ENCODE measurements around the gene SHC4. TPM values are rescaled to one million over a fixed set of nuclear protein-coding genes. Genes with fewer than 3 reads are reported as not detected.

The SHC4 gene
- total and polyA plus RNA-seq, 9 of the 15 experiments (the other 6 are each of a cell fraction or from before 2014, with no cell fraction given) = 0.43 to 1.2 (median 0.67) TPM

DNA sequence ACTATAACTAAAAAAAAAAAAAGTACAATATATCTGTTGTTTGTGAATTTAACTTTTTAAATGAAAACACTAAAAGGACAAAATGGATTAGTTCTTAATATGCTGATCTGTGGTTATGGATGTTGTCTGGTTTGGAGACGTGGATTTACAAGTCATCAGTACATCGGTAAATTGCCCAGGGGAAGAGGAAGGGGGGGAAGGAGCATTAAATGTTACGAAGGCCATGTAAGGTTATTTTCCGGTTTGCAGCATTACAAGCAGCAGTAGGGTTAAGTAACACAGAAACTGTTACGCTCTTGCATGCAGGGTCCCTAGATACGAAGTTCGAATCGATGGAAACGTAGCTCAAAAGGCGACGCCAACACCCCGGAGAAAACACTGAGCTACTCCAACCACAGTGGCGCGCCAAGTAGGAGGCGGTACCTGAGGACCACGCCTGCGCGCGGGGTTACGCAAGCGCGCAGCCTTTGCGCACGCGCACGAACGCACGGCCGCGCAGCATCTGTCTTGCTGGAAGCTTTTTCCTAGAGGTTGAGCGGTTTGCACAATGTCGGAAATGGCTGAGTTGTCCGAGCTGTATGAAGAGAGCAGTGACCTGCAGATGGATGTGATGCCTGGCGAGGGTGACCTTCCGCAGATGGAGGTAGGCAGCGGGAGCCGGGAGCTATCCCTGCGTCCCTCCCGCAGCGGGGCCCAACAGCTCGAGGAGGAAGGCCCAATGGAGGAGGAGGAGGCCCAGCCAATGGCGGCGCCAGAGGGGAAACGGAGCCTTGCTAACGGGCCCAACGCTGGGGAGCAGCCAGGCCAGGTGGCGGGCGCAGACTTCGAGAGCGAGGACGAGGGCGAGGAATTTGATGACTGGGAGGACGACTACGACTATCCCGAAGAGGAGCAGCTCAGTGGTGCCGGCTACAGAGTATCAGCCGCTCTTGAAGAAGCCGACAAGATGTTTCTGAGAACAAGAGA lies 85.8 kb downstream of the SHC4 start, which contains the start of gene EID1 (continued):
- TF ChIP-seq, protein P1, sequence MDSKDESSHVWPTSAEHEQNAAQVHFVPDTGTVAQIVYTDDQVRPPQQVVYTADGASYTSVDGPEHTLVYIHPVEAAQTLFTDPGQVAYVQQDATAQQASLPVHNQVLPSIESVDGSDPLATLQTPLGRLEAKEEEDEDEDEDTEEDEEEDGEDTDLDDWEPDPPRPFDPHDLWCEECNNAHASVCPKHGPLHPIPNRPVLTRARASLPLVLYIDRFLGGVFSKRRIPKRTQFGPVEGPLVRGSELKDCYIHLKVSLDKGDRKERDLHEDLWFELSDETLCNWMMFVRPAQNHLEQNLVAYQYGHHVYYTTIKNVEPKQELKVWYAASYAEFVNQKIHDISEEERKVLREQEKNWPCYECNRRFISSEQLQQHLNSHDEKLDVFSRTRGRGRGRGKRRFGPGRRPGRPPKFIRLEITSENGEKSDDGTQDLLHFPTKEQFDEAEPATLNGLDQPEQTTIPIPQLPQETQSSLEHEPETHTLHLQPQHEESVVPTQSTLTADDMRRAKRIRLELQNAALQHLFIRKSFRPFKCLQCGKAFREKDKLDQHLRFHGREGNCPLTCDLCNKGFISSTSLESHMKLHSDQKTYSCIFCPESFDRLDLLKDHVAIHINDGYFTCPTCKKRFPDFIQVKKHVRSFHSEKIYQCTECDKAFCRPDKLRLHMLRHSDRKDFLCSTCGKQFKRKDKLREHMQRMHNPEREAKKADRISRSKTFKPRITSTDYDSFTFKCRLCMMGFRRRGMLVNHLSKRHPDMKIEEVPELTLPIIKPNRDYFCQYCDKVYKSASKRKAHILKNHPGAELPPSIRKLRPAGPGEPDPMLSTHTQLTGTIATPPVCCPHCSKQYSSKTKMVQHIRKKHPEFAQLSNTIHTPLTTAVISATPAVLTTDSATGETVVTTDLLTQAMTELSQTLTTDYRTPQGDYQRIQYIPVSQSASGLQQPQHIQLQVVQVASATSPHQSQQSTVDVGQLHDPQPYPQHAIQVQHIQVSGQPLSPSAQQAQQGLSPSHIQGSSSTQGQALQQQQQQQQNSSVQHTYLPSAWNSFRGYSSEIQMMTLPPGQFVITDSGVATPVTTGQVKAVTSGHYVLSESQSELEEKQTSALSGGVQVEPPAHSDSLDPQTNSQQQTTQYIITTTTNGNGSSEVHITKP (IDR thresholded peaks at IDR 0.05; ENCODE audit: partially characterized antibody) = peak; percentile 96
- peak in 1 of 2 experiments; percentile 38; a peak in 1 of 4 replicates for TF ChIP-seq TRIM24 (IDR thresholded peaks at IDR 0.05)
- 0 out of 2 replicates have a peak, but pooled peaks have one; percentile 31 for TF ChIP-seq ZNF668 (CRISPR knock-in tag; IDR thresholded peaks at IDR 0.05)
- TF ChIP-seq ZNF431 (CRISPR knock-in tag; IDR thresholded peaks at IDR 0.05) = no peak
- no peak for TF ChIP-seq ZNF212 (CRISPR knock-in tag; IDR thresholded peaks at IDR 0.05)
- TF ChIP-seq, protein P2, sequence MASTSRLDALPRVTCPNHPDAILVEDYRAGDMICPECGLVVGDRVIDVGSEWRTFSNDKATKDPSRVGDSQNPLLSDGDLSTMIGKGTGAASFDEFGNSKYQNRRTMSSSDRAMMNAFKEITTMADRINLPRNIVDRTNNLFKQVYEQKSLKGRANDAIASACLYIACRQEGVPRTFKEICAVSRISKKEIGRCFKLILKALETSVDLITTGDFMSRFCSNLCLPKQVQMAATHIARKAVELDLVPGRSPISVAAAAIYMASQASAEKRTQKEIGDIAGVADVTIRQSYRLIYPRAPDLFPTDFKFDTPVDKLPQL (IDR thresholded peaks at IDR 0.05; ENCODE audit: extremely low read depth, insufficient read length) = peak; percentile 47
- no peak for TF ChIP-seq SMAD3 (CRISPR knock-in tag; conservative IDR thresholded peaks at IDR 0.05)
- TF ChIP-seq TAL1 (IDR thresholded peaks at IDR 0.05) = no peak
- TF ChIP-seq, protein P3, sequence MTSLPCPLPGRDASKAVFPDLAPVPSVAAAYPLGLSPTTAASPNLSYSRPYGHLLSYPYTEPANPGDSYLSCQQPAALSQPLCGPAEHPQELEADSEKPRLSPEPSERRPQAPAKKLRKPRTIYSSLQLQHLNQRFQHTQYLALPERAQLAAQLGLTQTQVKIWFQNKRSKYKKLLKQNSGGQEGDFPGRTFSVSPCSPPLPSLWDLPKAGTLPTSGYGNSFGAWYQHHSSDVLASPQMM (CRISPR knock-in tag; IDR thresholded peaks at IDR 0.05) = no peak
- TF ChIP-seq, protein P4, sequence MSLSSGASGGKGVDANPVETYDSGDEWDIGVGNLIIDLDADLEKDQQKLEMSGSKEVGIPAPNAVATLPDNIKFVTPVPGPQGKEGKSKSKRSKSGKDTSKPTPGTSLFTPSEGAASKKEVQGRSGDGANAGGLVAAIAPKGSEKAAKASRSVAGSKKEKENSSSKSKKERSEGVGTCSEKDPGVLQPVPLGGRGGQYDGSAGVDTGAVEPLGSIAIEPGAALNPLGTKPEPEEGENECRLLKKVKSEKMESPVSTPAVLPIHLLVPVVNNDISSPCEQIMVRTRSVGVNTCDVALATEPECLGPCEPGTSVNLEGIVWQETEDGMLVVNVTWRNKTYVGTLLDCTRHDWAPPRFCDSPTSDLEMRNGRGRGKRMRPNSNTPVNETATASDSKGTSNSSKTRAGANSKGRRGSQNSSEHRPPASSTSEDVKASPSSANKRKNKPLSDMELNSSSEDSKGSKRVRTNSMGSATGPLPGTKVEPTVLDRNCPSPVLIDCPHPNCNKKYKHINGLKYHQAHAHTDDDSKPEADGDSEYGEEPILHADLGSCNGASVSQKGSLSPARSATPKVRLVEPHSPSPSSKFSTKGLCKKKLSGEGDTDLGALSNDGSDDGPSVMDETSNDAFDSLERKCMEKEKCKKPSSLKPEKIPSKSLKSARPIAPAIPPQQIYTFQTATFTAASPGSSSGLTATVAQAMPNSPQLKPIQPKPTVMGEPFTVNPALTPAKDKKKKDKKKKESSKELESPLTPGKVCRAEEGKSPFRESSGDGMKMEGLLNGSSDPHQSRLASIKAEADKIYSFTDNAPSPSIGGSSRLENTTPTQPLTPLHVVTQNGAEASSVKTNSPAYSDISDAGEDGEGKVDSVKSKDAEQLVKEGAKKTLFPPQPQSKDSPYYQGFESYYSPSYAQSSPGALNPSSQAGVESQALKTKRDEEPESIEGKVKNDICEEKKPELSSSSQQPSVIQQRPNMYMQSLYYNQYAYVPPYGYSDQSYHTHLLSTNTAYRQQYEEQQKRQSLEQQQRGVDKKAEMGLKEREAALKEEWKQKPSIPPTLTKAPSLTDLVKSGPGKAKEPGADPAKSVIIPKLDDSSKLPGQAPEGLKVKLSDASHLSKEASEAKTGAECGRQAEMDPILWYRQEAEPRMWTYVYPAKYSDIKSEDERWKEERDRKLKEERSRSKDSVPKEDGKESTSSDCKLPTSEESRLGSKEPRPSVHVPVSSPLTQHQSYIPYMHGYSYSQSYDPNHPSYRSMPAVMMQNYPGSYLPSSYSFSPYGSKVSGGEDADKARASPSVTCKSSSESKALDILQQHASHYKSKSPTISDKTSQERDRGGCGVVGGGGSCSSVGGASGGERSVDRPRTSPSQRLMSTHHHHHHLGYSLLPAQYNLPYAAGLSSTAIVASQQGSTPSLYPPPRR (CRISPR knock-in tag; IDR thresholded peaks at IDR 0.05; ENCODE audit: borderline replicate concordance) = no peak
- TF ChIP-seq, protein P5, sequence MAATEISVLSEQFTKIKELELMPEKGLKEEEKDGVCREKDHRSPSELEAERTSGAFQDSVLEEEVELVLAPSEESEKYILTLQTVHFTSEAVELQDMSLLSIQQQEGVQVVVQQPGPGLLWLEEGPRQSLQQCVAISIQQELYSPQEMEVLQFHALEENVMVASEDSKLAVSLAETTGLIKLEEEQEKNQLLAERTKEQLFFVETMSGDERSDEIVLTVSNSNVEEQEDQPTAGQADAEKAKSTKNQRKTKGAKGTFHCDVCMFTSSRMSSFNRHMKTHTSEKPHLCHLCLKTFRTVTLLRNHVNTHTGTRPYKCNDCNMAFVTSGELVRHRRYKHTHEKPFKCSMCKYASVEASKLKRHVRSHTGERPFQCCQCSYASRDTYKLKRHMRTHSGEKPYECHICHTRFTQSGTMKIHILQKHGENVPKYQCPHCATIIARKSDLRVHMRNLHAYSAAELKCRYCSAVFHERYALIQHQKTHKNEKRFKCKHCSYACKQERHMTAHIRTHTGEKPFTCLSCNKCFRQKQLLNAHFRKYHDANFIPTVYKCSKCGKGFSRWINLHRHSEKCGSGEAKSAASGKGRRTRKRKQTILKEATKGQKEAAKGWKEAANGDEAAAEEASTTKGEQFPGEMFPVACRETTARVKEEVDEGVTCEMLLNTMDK (IDR thresholded peaks at IDR 0.05; ENCODE audit: borderline replicate concordance, insufficient read depth, low read depth, low read length, poor library complexity, severe bottlenecking) = peak; percentile 34
- no peak for TF ChIP-seq KLF13 (tag; IDR thresholded peaks at IDR 0.05; ENCODE audit: borderline replicate concordance, low read depth)
- no peak for TF ChIP-seq ZNF175 (CRISPR knock-in tag; IDR thresholded peaks at IDR 0.05; ENCODE audit: low read depth)
- TF ChIP-seq LEF1 (IDR thresholded peaks at IDR 0.05) = no peak

Data from K562 (cell line).